Stimulated activated naive B cell treated with anti-CD40 and anti-IgM and Interleukin-4, amounts not matched to agents 10 μg/mL and 1 μg/mL and 100 μg/mL, for 72 hours (primary cell): ENCODE data around the gene AEBP1.

Experiments
- ATAC-seq, 2 donors: fragments of 150-1000 bp; cut with Tn5 transposase; replicated peaks; 2 replicates each; pipeline ENCODE4 v1.10.0; 2021; ENCODE audit warnings: moderate library complexity in 1 of 2
- DNase-seq: peaks from one replicate; pipeline ENCODE4 v3.0.0; 2021
- H3K27ac Mint-ChIP-seq: one replicate; pipeline ENCODE4 v1.8.0; 2022; ENCODE audit warnings: mild to moderate bottlenecking, mixed read lengths
- H3K27me3 Mint-ChIP-seq, 2 donors: one replicate each; pipeline ENCODE4 v1.8.0; 2022; ENCODE audit warnings: mixed read lengths in 2 of 2
- H3K36me3 Mint-ChIP-seq, 2 donors: one replicate each; pipeline ENCODE4 v1.8.0; 2022; ENCODE audit warnings: mixed read lengths in 2 of 2, mild to moderate bottlenecking in 1 of 2
- H3K4me1 Mint-ChIP-seq, 2 donors: one replicate each; pipeline ENCODE4 v1.8.0; 2022; ENCODE audit warnings: mixed read lengths in 2 of 2, mild to moderate bottlenecking in 1 of 2
- H3K4me3 Mint-ChIP-seq, 2 donors: one replicate each; pipeline ENCODE4 v1.8.0; 2022; ENCODE audit warnings: mild to moderate bottlenecking in 2 of 2, mixed read lengths in 2 of 2, moderate library complexity in 1 of 2
- H3K9me3 Mint-ChIP-seq, 2 donors: one replicate each; pipeline ENCODE4 v1.8.0; 2022; ENCODE audit warnings: mixed read lengths in 2 of 2, mild to moderate bottlenecking in 1 of 2

Gene AEBP1

DNA sequence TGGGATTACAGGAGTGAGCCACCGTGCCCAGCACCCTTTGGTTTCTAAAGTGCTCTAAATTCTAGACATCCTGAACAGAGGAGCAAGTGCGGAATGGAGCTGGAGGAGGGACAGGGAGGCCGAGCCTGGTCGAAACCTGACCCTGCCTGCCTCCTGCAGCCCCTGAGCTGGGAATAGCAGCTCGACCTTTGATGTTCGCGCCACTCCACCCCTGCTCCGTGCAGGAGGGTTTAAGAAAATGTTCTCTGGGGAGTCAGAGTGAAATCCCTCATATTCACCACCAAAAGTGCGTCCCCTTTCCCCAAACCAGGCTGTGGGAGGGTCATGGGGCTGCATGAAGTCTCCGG lies 40.6 kb upstream of the AEBP1 start:
- H3K9me3 Mint-ChIP-seq = no peaks in the 10 kb centered on the region

GRCh38 chr7:44063894-44064651 lies 40.1 kb upstream of the AEBP1 start:
- Mint-ChIP-seq H3K4me1 (peaks cover 52 to 98% of the 10 kb centered on the region in 2 donors), H3K4me3 (no peak overlapping the region), H3K27me3 (no peaks in the 10 kb centered on the region), H3K9me3 (no peaks in the 10 kb centered on the region), H3K27ac (peak overlapping the region; percentile 85), H3K36me3 (peaks cover 32 to 62% of the 10 kb centered on the region in 2 donors)
- ATAC-seq = no peak
- DNase-seq = no peak

More for the DNA sequence above, 40.6 kb upstream of the AEBP1 start:
- peaks cover 38 to 64% of the 10 kb centered on the region in 2 donors for H3K36me3 Mint-ChIP-seq
- H3K4me1 Mint-ChIP-seq = peaks cover 56 to 98% of the 10 kb centered on the region in 2 donors
- no peaks in the 10 kb centered on the region for H3K27me3 Mint-ChIP-seq
- no peak overlapping the region for H3K4me3 Mint-ChIP-seq
- ATAC-seq (no peak), DNase-seq (no peak)
- peak overlapping the region; percentile 85 for H3K27ac Mint-ChIP-seq

GRCh38 chr7:44064791-44065430 lies 39.2 kb upstream of the AEBP1 start:
- H3K4me1 Mint-ChIP-seq = peaks cover 48 to 98% of the 10 kb centered on the region in 2 donors
- DNase-seq (no peak), ATAC-seq (peak; percentile 18 to 20)

GRCh38 chr7:44065431-44066110 lies 38.6 kb upstream of the AEBP1 start, which contains the start of gene PGAM2:
PGAM2 (minus strand) TSS chr7:44065567; CDS start chr7:44065529, 38 bp downstream.
- peaks cover 20 to 55% of the 10 kb centered on the region in 2 donors for H3K36me3 Mint-ChIP-seq
- DNase-seq = no peak
- ATAC-seq = peak; percentile 42 to 46
- peaks cover 43 to 95% of the 10 kb centered on the region in 2 donors for H3K4me1 Mint-ChIP-seq
- no peaks in the 10 kb centered on the region for H3K27me3 Mint-ChIP-seq
- no peaks in the 10 kb centered on the region for H3K9me3 Mint-ChIP-seq
- peak within 1 kb of the TSS; percentile 95 for H3K27ac Mint-ChIP-seq
- H3K4me3 Mint-ChIP-seq = peak within 1 kb of the TSS; percentile 51 to 54

More at GRCh38 chr7:44064791-44065430, 39.2 kb upstream of the AEBP1 start:
- peaks cover 26 to 61% of the 10 kb centered on the region in 2 donors for H3K36me3 Mint-ChIP-seq
- H3K4me3 Mint-ChIP-seq = peak overlapping the region; percentile 28 to 50
- peak overlapping the region; percentile 95 for H3K27ac Mint-ChIP-seq
- no peaks in the 10 kb centered on the region for H3K9me3 Mint-ChIP-seq
- H3K27me3 Mint-ChIP-seq = no peaks in the 10 kb centered on the region

DNA sequence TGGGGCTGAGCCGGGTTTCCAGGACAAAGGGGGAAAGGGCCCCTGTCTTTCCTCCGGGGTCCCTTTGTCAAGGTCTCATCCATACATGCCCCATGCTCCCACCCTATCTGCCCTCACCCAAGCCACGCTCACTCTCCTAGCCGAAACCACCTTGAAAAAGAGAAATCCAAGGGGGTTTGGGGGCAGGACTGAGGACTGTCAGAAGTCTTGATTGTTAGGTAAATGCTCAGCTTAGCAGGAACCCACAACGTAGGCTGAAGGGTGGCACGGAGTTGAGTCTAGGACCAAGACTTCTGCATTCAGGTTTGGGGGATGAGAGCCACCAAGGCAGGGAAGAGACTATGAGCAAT lies 38.1 kb upstream of the AEBP1 start:
- Mint-ChIP-seq H3K4me3 (peak overlapping the region; percentile 51 to 54), H3K27ac (peak overlapping the region; percentile 95), H3K27me3 (no peaks in the 10 kb centered on the region), H3K36me3 (peaks cover 19 to 55% of the 10 kb centered on the region in 2 donors), H3K4me1 (peaks cover 44 to 95% of the 10 kb centered on the region in 2 donors), H3K9me3 (no peaks in the 10 kb centered on the region)
- DNase-seq (no peak), ATAC-seq (peak; percentile 8 to 31)

- ATAC-seq (peak; percentile 4 to 11), DNase-seq (no peak)
- H3K36me3 Mint-ChIP-seq = peaks cover 17 to 55% of the 10 kb centered on the region in 2 donors
- H3K4me1 Mint-ChIP-seq = peaks cover 46 to 95% of the 10 kb centered on the region in 2 donors
- H3K4me3 Mint-ChIP-seq = peak overlapping the region; percentile 15 to 65
- H3K27ac Mint-ChIP-seq = peak overlapping the region; percentile 95
- no peaks in the 10 kb centered on the region for H3K9me3 Mint-ChIP-seq
- H3K27me3 Mint-ChIP-seq = no peaks in the 10 kb centered on the region
Measured at GRCh38 chr7:44066494-44067063, 37.6 kb upstream of the AEBP1 start.

GRCh38 chr7:44067064-44067951 lies 36.8 kb upstream of the AEBP1 start:
- H3K27me3 Mint-ChIP-seq = no peaks in the 10 kb centered on the region
- H3K9me3 Mint-ChIP-seq = no peaks in the 10 kb centered on the region
- peak overlapping the region; percentile 95 for H3K27ac Mint-ChIP-seq
- peak overlapping the region; percentile 15 to 65 for H3K4me3 Mint-ChIP-seq
- peaks cover 16 to 56% of the 10 kb centered on the region in 2 donors for H3K36me3 Mint-ChIP-seq
- peaks cover 53 to 95% of the 10 kb centered on the region in 2 donors for H3K4me1 Mint-ChIP-seq
- no peak for DNase-seq
- ATAC-seq = peak; percentile 0 to 2

- ATAC-seq = no peak
- H3K9me3 Mint-ChIP-seq = no peaks in the 10 kb centered on the region
- H3K27me3 Mint-ChIP-seq = no peaks in the 10 kb centered on the region
- no peak for DNase-seq
- peaks cover 56 to 95% of the 10 kb centered on the region in 2 donors for H3K4me1 Mint-ChIP-seq
- peak overlapping the region in 1 of 2 donors; percentile 2 for H3K4me3 Mint-ChIP-seq
- peak overlapping the region; percentile 95 for H3K27ac Mint-ChIP-seq
- H3K36me3 Mint-ChIP-seq = peaks cover 19 to 58% of the 10 kb centered on the region in 2 donors
Measured at GRCh38 chr7:44068054-44068453, 36.1 kb upstream of the AEBP1 start.

GRCh38 chr7:44071726-44072363 lies 32.3 kb upstream of the AEBP1 start:
- Mint-ChIP-seq H3K4me3 (peak overlapping the region in 1 of 2 donors; percentile 36), H3K27ac (peak overlapping the region; percentile 99), H3K27me3 (no peaks in the 10 kb centered on the region), H3K36me3 (peaks cover 28 to 80% of the 10 kb centered on the region in 2 donors), H3K4me1 (peaks cover 45 to 91% of the 10 kb centered on the region in 2 donors), H3K9me3 (no peaks in the 10 kb centered on the region)
- ATAC-seq = no peak
- DNase-seq = no peak

DNA sequence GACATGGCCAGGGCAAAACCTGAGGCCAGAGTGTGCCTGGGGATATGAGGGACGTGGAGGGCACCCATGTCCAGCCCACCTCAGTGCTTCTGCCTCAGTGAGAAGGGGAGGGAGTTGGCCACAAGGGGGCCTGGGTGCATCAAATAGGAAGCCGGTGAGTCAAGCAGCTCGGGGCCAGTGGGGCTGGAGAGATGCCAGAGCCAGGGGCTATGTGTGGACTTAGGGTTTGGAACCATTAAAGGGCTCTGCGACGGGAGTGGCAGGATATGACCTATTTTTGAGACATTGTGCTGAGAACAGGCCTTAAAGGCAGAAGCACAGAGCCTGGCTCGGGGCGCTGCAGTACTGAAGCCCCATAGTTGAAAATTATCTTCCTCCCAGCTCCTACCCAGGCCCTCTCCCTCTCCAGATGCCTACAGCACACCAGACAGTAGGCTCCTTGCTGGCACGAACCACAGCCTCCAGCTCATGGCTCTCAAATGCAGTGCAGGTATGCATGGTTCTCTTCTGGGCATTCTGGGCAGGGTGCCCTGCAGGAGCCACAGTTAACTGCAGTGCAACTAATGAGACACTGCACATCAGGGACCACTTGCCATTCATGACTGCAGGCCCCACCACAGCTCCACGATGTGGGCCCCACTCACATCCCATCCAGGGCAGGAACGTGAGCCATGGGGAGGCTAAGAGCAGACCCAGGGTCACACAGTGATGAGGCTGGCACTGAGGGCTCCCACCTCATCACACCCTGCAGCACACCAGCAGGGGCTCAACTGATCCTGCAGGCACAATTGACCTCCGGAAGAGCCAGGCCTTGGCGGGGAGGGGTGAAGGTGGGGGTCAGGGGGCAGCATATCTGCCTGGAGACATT lies 31.5 kb upstream of the AEBP1 start:
- DNase-seq (peak; percentile 43), ATAC-seq (peak; percentile 26 to 28)
- H3K9me3 Mint-ChIP-seq = no peaks in the 10 kb centered on the region
- no peaks in the 10 kb centered on the region for H3K27me3 Mint-ChIP-seq
- H3K36me3 Mint-ChIP-seq = peaks cover 26 to 81% of the 10 kb centered on the region in 2 donors
- H3K4me1 Mint-ChIP-seq = peaks cover 42 to 87% of the 10 kb centered on the region in 2 donors
- H3K27ac Mint-ChIP-seq = peak overlapping the region; percentile 99
- H3K4me3 Mint-ChIP-seq = peak overlapping the region; percentile 59 to 69

DNA sequence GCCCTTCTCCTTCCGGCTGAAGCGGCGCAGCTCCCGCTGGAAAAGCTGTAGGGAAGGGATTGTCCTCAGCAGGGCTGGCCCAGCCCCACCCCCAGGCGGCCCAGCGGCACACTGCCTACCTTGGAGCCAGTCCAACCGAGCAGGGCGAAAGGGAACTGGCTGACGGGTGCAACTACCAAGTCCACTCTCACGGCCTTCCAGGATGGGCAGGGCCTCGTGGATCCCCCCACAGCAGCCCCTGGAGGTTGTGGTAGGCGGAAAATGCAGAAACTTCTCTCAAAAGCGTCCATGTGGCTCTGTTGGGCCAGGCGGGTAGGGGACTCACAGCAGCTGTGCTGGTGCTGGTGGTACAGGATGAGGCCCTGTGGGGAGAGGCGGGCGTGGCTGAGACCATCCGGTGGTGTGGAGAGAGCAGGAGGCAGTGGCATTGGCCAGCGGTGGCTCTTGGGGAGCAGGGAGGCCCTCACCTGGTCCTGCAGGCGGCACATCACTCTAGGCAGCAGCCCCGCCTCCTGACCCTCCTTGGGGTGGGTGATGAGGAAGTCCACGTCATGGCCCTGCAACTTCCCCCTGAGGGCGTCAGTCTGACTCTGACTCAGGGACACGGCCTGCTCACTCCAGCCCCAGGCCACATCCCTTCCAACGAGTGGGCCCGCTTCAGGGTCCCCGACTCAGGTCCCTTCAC lies 30.3 kb upstream of the AEBP1 start:
- H3K36me3 Mint-ChIP-seq = peaks cover 36 to 81% of the 10 kb centered on the region in 2 donors
- H3K4me1 Mint-ChIP-seq = peaks cover 46 to 87% of the 10 kb centered on the region in 2 donors

DNA sequence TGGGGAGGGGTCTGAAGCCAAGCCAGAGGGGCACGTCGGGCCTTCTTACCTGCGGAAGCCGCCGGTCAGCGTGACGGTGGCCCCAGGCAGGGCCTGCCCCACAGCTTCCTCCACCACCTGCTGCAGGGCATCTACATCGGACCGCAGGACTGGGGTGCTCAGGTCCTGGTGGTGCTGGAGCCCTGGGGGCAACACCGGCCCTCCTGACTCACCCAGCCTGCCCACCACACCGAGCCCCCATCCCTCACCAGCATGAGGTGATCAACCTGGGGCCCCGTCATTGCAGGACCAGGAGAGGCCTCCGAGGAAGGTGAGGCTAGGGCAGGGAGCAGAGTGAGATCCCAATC lies 29.8 kb upstream of the AEBP1 start:
- H3K4me3 Mint-ChIP-seq = peak overlapping the region; percentile 84 to 87
- H3K4me1 Mint-ChIP-seq = peaks cover 46 to 87% of the 10 kb centered on the region in 2 donors
- no peaks in the 10 kb centered on the region for H3K9me3 Mint-ChIP-seq
- peak; percentile 22 to 26 for ATAC-seq
- H3K27me3 Mint-ChIP-seq = no peaks in the 10 kb centered on the region
- H3K27ac Mint-ChIP-seq = peak overlapping the region; percentile 99
- peaks cover 36 to 78% of the 10 kb centered on the region in 2 donors for H3K36me3 Mint-ChIP-seq
- DNase-seq = no peak

More for the DNA sequence above, 30.3 kb upstream of the AEBP1 start:
- Mint-ChIP-seq H3K4me3 (peak overlapping the region; percentile 84 to 87), H3K27ac (peak overlapping the region; percentile 99), H3K27me3 (no peaks in the 10 kb centered on the region), H3K9me3 (no peaks in the 10 kb centered on the region)
- ATAC-seq (peak; percentile 93 to 95), DNase-seq (peak; percentile 89)
